Activated B cell treated with CpG ODN at 0.5 μM for 24 hours (primary cell): ENCODE results near the gene DYNLT2. TPM values are rescaled to one million over a fixed set of nuclear protein-coding genes. Genes with fewer than 3 reads are reported as not detected.
"Not testable (repeated sequence)": the region's sequence is repeated elsewhere in the genome, so short reads cannot be mapped to it uniquely, and the experiment has no call there.

Source experiments
- ATAC-seq: fragments of 200-7000 bp; cut with Tn5 transposase; one replicate; pipeline ENCODE4 v1.10.0; 2021; ENCODE audit warnings: low read depth, mild to moderate bottlenecking, moderate library complexity
- CTCF ChIA-PET: fragments of 350-600 bp; sonication (Branson Sonifier 250); formaldehyde crosslinking; loops from one replicate; lab custom pipeline; 2021; ENCODE audit warnings: antibody characterized with exemption; lab: Charles Lee
- POLR2A ChIA-PET: fragments of 350-600 bp; sonication (Branson Sonifier 250); formaldehyde crosslinking; loops from one replicate; lab custom pipeline; 2021; ENCODE audit warnings: antibody characterized with exemption; lab: Charles Lee
- DNase-seq: peaks from one replicate; pipeline ENCODE4 v3.0.0; 2022
- H3K27ac Mint-ChIP-seq: one replicate; pipeline ENCODE4 v1.8.0; 2020; ENCODE audit warnings: mixed read lengths
- H3K27me3 Mint-ChIP-seq: one replicate; pipeline ENCODE4 v1.8.0; 2021; ENCODE audit warnings: mixed read lengths
- H3K36me3 Mint-ChIP-seq: one replicate; pipeline ENCODE4 v1.8.0; 2021; ENCODE audit warnings: low read depth, mixed read lengths
- H3K4me1 Mint-ChIP-seq: one replicate; pipeline ENCODE4 v1.8.0; 2021; ENCODE audit warnings: mixed read lengths
- H3K4me3 Mint-ChIP-seq: one replicate; pipeline ENCODE4 v1.8.0; 2020; ENCODE audit warnings: mild to moderate bottlenecking, mixed read lengths
- H3K9me3 Mint-ChIP-seq: one replicate; pipeline ENCODE4 v1.8.0; 2020; ENCODE audit warnings: mixed read lengths
- CTCF ChIP-seq: fragments of 200-600 bp; IDR thresholded peaks from one replicate; pipeline ENCODE4 v1.8.0; 2022; ENCODE audit warnings: antibody characterized with exemption, mild to moderate bottlenecking
- intact Hi-C: fragments of 100-400 bp; cut with micrococcal nuclease; formaldehyde crosslinking; loops from one replicate; pipeline ENCODE4 v1.15.1; 2024
- total RNA-seq: library from RNA; stranded (reverse); gene quantifications from 2 replicates; pipeline ENCODE4 v1.2.3, GENCODE V29; 2022

DYNLT2 gene
- total RNA-seq, 1 donor from 2014 or later: 4.4 TPM

- DNase-seq: no peak
- no peaks in the 10 kb centered on the region for H3K9me3 Mint-ChIP-seq
- ATAC-seq: no peak
- H3K4me3 Mint-ChIP-seq: no peak overlapping the region
- no peak for TF ChIP-seq CTCF
- no peak overlapping the region for H3K27ac Mint-ChIP-seq
- H3K27me3 Mint-ChIP-seq: no peaks in the 10 kb centered on the region
- POLR2A ChIA-PET: no interaction called here
- CTCF ChIA-PET: no interaction called here
- peaks cover 65% of the 10 kb centered on the region for H3K36me3 Mint-ChIP-seq
- intact Hi-C loops: no loop called here
- no peaks in the 10 kb centered on the region for H3K4me1 Mint-ChIP-seq
These were observed 23.0 kb upstream of the DYNLT2 start for GRCh38 chr6:169774347-169774746.

GRCh38 chr6:169766921-169767736 is 15.8 kb upstream of the DYNLT2 start:
- POLR2A ChIA-PET: no interaction called here
- CTCF ChIA-PET: no interaction called here
- Mint-ChIP-seq H3K27me3 (no peaks in the 10 kb centered on the region), H3K9me3 (no peaks in the 10 kb centered on the region), H3K4me3 (no peak overlapping the region), H3K27ac (no peak overlapping the region), H3K4me1 (no peaks in the 10 kb centered on the region), H3K36me3 (peaks cover 80% of the 10 kb centered on the region)
- no peak for DNase-seq
- ATAC-seq: no peak
- no peak for TF ChIP-seq CTCF
- intact Hi-C loops: no loop called here

GRCh38 chr6:169766232-169766631 is 14.9 kb upstream of the DYNLT2 start:
- no peaks in the 10 kb centered on the region for H3K4me1 Mint-ChIP-seq
- ChIA-PET CTCF (no interaction called here), POLR2A (no interaction called here)

GRCh38 chr6:169765789-169766188 is 14.4 kb upstream of the DYNLT2 start:
- intact Hi-C loops, H3K27ac Mint-ChIP-seq, ATAC-seq, H3K9me3 Mint-ChIP-seq, CTCF ChIA-PET, POLR2A ChIA-PET, H3K4me1 Mint-ChIP-seq, DNase-seq, H3K4me3 Mint-ChIP-seq, H3K27me3 Mint-ChIP-seq: not testable (repeated sequence)
- H3K36me3 Mint-ChIP-seq: peaks cover 80% of the 10 kb centered on the region

More at GRCh38 chr6:169766232-169766631, 14.9 kb upstream of the DYNLT2 start:
- intact Hi-C loops: no loop called here
- H3K9me3 Mint-ChIP-seq: no peaks in the 10 kb centered on the region
- DNase-seq: no peak
- H3K4me3 Mint-ChIP-seq: no peak overlapping the region
- H3K27me3 Mint-ChIP-seq: no peaks in the 10 kb centered on the region
- ATAC-seq: no peak
- H3K27ac Mint-ChIP-seq: no peak overlapping the region
- TF ChIP-seq CTCF: no peak
- H3K36me3 Mint-ChIP-seq: peaks cover 76% of the 10 kb centered on the region

GRCh38 chr6:169763881-169764280 is 12.5 kb upstream of the DYNLT2 start:
- DNase-seq (no peak), ATAC-seq (no peak)
- H3K9me3 Mint-ChIP-seq: no peaks in the 10 kb centered on the region
- no peaks in the 10 kb centered on the region for H3K27me3 Mint-ChIP-seq
- ChIA-PET CTCF (no interaction called here), POLR2A (no interaction called here)
- intact Hi-C loops: no loop called here
- no peak overlapping the region for H3K27ac Mint-ChIP-seq
- no peak for TF ChIP-seq CTCF
- H3K4me3 Mint-ChIP-seq: no peak overlapping the region
- no peaks in the 10 kb centered on the region for H3K4me1 Mint-ChIP-seq
- H3K36me3 Mint-ChIP-seq: peaks cover 86% of the 10 kb centered on the region
